ENCODE data around the gene CT45A5. TPM values are rescaled to one million over a fixed set of nuclear protein-coding genes. Genes with fewer than 3 reads are reported as not detected.

The CT45A5 gene
- total and polyA plus RNA-seq, 2 of the 13 experiments (the other 11 are each of a cell fraction or from before 2014, with no cell fraction given): not detected

- TF ChIP-seq MBD4 (IDR thresholded peaks at IDR 0.05; ENCODE audit: borderline replicate concordance, low read length): no peak
Observed at GRCh38 chrX:135741192-135741715, 44.0 kb downstream of the CT45A5 start (continued).

DNA sequence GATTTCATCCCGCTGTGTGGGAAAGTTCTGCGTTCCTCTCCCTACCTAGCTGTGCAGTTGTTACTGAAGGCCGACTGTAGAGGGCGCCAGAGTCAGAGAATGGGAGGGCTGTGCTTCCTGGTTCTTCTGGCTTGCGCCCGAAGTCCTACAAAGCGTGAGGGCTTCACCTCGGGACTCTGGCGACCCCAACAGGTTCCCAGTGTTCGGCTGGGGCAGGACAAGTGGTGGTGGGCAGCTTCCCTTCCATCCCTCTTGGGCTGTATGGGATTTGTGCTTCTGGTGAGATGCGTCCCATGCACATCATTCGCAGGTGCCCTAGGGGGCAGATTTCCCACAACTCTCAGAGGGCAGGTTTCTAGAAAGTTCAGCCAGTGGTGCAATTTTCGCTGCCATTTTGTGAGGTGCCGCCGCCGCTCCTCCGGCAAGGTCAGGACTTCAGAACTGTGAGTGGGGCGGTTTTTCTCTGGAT, 44.6 kb downstream of the CT45A5 start:
- WGBS (ENCODE audit: low lambda C conversion rate): 20% methylated on average over 1 of the region's 18 CpGs
- H2AFZ ChIP-seq (ENCODE audit: low read length): no peak overlapping the region
- in situ Hi-C loops (cut with HindIII; ENCODE audit: extremely low pct_ligation_motif_present, low pct_unique_long_range_greater_than_20kb): no loop called here
- no peak for FAIRE-seq
- no peaks in the 10 kb centered on the region for H3K79me2 ChIP-seq (ENCODE audit: insufficient read depth, low read length)
- H3K27me3 ChIP-seq (ENCODE audit: control insufficient read depth in 1 of 2, insufficient read depth in 2 of 2, low read length in 2 of 2): no peaks in the 10 kb centered on the region
- POLR2A ChIA-PET: no interaction called here
- H3K9ac ChIP-seq (ENCODE audit: insufficient read depth, low read depth, low read length): no peak overlapping the region
- no TSS peak for BruUV-seq (replicated peaks)
- no peak overlapping the region for H3K4me3 ChIP-seq (replicated peaks in 1 of 3; ENCODE audit: insufficient read depth in 1 of 3, low read depth in 2 of 3, low read length in 3 of 3)
- no peaks in the 10 kb centered on the region for H4K20me1 ChIP-seq (ENCODE audit: insufficient read depth, low read length)
- no peaks in the 10 kb centered on the region for H3K4me1 ChIP-seq (ENCODE audit: insufficient read depth, low read length)
- no peaks in the 10 kb centered on the region for H3K36me3 ChIP-seq (replicated peaks in 1 of 2; ENCODE audit: control insufficient read depth in 1 of 2, insufficient read depth in 2 of 2, low read length in 2 of 2)
- H3K9me3 ChIP-seq (ENCODE audit: low read length): no peaks in the 10 kb centered on the region
- ATAC-seq: peak; percentile 70
- CTCF ChIA-PET (ENCODE audit: low intra/inter-chr PET ratio, low total read pairs): no interaction called here
- no peak overlapping the region for H3K4me2 ChIP-seq (ENCODE audit: low read depth, low read length)
- no peak overlapping the region for H3K27ac ChIP-seq (ENCODE audit: extremely low read length, insufficient read depth, low read length)
- TF ChIP-seq, protein P1, sequence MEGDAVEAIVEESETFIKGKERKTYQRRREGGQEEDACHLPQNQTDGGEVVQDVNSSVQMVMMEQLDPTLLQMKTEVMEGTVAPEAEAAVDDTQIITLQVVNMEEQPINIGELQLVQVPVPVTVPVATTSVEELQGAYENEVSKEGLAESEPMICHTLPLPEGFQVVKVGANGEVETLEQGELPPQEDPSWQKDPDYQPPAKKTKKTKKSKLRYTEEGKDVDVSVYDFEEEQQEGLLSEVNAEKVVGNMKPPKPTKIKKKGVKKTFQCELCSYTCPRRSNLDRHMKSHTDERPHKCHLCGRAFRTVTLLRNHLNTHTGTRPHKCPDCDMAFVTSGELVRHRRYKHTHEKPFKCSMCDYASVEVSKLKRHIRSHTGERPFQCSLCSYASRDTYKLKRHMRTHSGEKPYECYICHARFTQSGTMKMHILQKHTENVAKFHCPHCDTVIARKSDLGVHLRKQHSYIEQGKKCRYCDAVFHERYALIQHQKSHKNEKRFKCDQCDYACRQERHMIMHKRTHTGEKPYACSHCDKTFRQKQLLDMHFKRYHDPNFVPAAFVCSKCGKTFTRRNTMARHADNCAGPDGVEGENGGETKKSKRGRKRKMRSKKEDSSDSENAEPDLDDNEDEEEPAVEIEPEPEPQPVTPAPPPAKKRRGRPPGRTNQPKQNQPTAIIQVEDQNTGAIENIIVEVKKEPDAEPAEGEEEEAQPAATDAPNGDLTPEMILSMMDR (CRISPR knock-in tag; IDR thresholded peaks at IDR 0.05): peak; percentile 51
- peak; percentile 18; the same call in 1 of the 2 replicates for TF ChIP-seq ZNF331 (CRISPR knock-in tag; IDR thresholded peaks at IDR 0.05)
- peak; percentile 25; the same call in 1 of the 2 replicates for TF ChIP-seq STAG1 (CRISPR knock-in tag; IDR thresholded peaks at IDR 0.05)
- TF ChIP-seq ATF7-NPFF (CRISPR knock-in tag; IDR thresholded peaks at IDR 0.05; ENCODE audit: low read depth): no peak
- intact Hi-C loops (cut with micrococcal nuclease; ENCODE audit: unreplicated experiment): no loop called here
- peak; percentile 5 for DNase-seq (ENCODE audit: low spot score)
